ENCODE measurements around the gene UGT2B28. TPM values are rescaled to one million over a fixed set of nuclear protein-coding genes. Genes with fewer than 3 reads are reported as not detected.

Gene UGT2B28
- total and polyA plus RNA-seq, 4 donors = not detected

GRCh38 chr4:69322055-69322454 lies 41.8 kb downstream of the UGT2B28 start:
- no peaks in the 10 kb centered on the region for H3K27me3 ChIP-seq (ENCODE audit: control insufficient read depth in 4 of 4, insufficient read depth in 4 of 4, low read length in 3 of 4)
- H3K9ac ChIP-seq (ENCODE audit: low read depth in 1 of 2, low read length in 2 of 2) = no peak overlapping the region
- H3K36me3 ChIP-seq (ENCODE audit: control insufficient read depth in 4 of 4, insufficient read depth in 3 of 4, low read depth in 1 of 4, low read length in 3 of 4) = no peaks in the 10 kb centered on the region
- DNase-seq (ENCODE audit: low spot score) = no peak
- peaks cover 0 to 7% (median 0%) of the 10 kb centered on the region in 4 donors for H3K4me1 ChIP-seq (ENCODE audit: control insufficient read depth in 4 of 4, insufficient read depth in 4 of 4, low read length in 3 of 4)
- no peak overlapping the region for H3K4me3 ChIP-seq (ENCODE audit: low read depth in 1 of 3, low read length in 3 of 3)
- WGBS = 80% methylated on average over 2 of the region's 2 CpGs
- TF ChIP-seq RXRA (IDR thresholded peaks at IDR 0.05) (no peak), REST (IDR thresholded peaks at IDR 0.05) (no peak), YY1 (IDR thresholded peaks at IDR 0.05) (no peak)
- no peak overlapping the region for H3K27ac ChIP-seq (ENCODE audit: low read depth in 1 of 2, low read length in 2 of 2)
- H3K9me3 ChIP-seq (ENCODE audit: control insufficient read depth in 4 of 4, low read length in 3 of 4) = no peaks in the 10 kb centered on the region

GRCh38 chr4:69323284-69323683 lies 43.0 kb downstream of the UGT2B28 start:
- no peaks in the 10 kb centered on the region for H3K9me3 ChIP-seq (ENCODE audit: control insufficient read depth in 4 of 4, low read length in 3 of 4)
- peaks cover 0 to 7% (median 0%) of the 10 kb centered on the region in 4 donors for H3K4me1 ChIP-seq (ENCODE audit: control insufficient read depth in 4 of 4, insufficient read depth in 4 of 4, low read length in 3 of 4)
- 77% methylated on average over 2 of the region's 2 CpGs for WGBS
- H3K27me3 ChIP-seq (ENCODE audit: control insufficient read depth in 4 of 4, insufficient read depth in 4 of 4, low read length in 3 of 4) = no peaks in the 10 kb centered on the region
- DNase-seq (ENCODE audit: low spot score) = no peak
- H3K9ac ChIP-seq (ENCODE audit: low read depth in 1 of 2, low read length in 2 of 2) = no peak overlapping the region
- no peak overlapping the region for H3K4me3 ChIP-seq (ENCODE audit: low read depth in 1 of 3, low read length in 3 of 3)
- H3K36me3 ChIP-seq (ENCODE audit: control insufficient read depth in 4 of 4, insufficient read depth in 3 of 4, low read depth in 1 of 4, low read length in 3 of 4) = no peaks in the 10 kb centered on the region
- TF ChIP-seq RXRA (IDR thresholded peaks at IDR 0.05) (no peak), CTCF (IDR thresholded peaks at IDR 0.05; ENCODE audit: low read depth, low read length, missing input control) (no peak), JUND (IDR thresholded peaks at IDR 0.05) (no peak), FOXA1 (IDR thresholded peaks at IDR 0.05) (no peak), HNF4A (conservative IDR thresholded peaks at IDR 0.05) (no peak), NR2F2 (IDR thresholded peaks at IDR 0.05) (no peak), REST (IDR thresholded peaks at IDR 0.05) (no peak), HNF4G (IDR thresholded peaks at IDR 0.05) (no peak), YY1 (IDR thresholded peaks at IDR 0.05) (no peak), FOXA2 (IDR thresholded peaks at IDR 0.05) (no peak), ATF3 (IDR thresholded peaks at IDR 0.05) (no peak), ZBTB33 (IDR thresholded peaks at IDR 0.05) (no peak), GABPA (IDR thresholded peaks at IDR 0.05 in 1 of 2, conservative IDR thresholded peaks at IDR 0.05 in 1 of 2) (no peak), SP1 (IDR thresholded peaks at IDR 0.05) (no peak), EGR1 (IDR thresholded peaks at IDR 0.05; ENCODE audit: low read depth in 2 of 2) (no peak), TAF1 (conservative IDR thresholded peaks at IDR 0.05) (no peak), MAX (IDR thresholded peaks at IDR 0.05) (no peak), RAD21 (IDR thresholded peaks at IDR 0.05) (no peak)
- no peak overlapping the region for H3K27ac ChIP-seq (ENCODE audit: low read depth in 1 of 2, low read length in 2 of 2)

All from liver (tissue), 9 donors.